Amniotic stem cell (primary cell): ENCODE data around the gene BTN1A1.
"Not testable (repeated sequence)": the region's sequence is repeated elsewhere in the genome, so short reads cannot be mapped to it uniquely, and the experiment has no call there.

ENCODE experiments used
- DNase-seq: peaks from one replicate; lab custom pipeline; 2025; lab: John Stamatoyannopoulos, UW

BTN1A1 gene

GRCh38 chr6:26476896-26477295 is 23.2 kb upstream of the BTN1A1 start:
- DNase-seq: no peak

- DNase-seq: no peak
These were observed 22.7 kb upstream of the BTN1A1 start for GRCh38 chr6:26477426-26477825.

GRCh38 chr6:26478100-26478984 is 21.8 kb upstream of the BTN1A1 start:
- DNase-seq: no peak

- DNase-seq: no peak
These were observed 21.2 kb upstream of the BTN1A1 start for GRCh38 chr6:26478985-26479278.

- DNase-seq: no peak
These were observed 17.8 kb upstream of the BTN1A1 start for GRCh38 chr6:26482338-26482737.

- no peak for DNase-seq
These were observed 16.4 kb upstream of the BTN1A1 start for GRCh38 chr6:26483727-26484126.

- no peak for DNase-seq
These were observed 15.9 kb upstream of the BTN1A1 start for GRCh38 chr6:26484161-26484560.

GRCh38 chr6:26485112-26485780 is 14.9 kb upstream of the BTN1A1 start:
- DNase-seq: no peak

- DNase-seq: no peak
These were observed 13.7 kb upstream of the BTN1A1 start for GRCh38 chr6:26486358-26486757.

- DNase-seq: no peak
These were observed 12.6 kb upstream of the BTN1A1 start for GRCh38 chr6:26487466-26487865.

GRCh38 chr6:26489996-26490964 is 9.8 kb upstream of the BTN1A1 start:
- DNase-seq: no peak

- DNase-seq: no peak
These were observed 8.5 kb upstream of the BTN1A1 start for GRCh38 chr6:26491604-26492003.

GRCh38 chr6:26493258-26493657 is 6.8 kb upstream of the BTN1A1 start:
- no peak for DNase-seq

- DNase-seq: no peak
These were observed 6.0 kb upstream of the BTN1A1 start for GRCh38 chr6:26494117-26494516.

- DNase-seq: no peak
These were observed 4.8 kb upstream of the BTN1A1 start for GRCh38 chr6:26495281-26495680.

- no peak for DNase-seq
These were observed 2.5 kb upstream of the BTN1A1 start for GRCh38 chr6:26497610-26498009.

- DNase-seq: no peak
These were observed 1.4 kb downstream of the BTN1A1 start for GRCh38 chr6:26501482-26501986.

- no peak for DNase-seq
These were observed 2.1 kb downstream of the BTN1A1 start for GRCh38 chr6:26502165-26502564.

GRCh38 chr6:26502626-26503025 is 2.5 kb downstream of the BTN1A1 start:
- no peak for DNase-seq

GRCh38 chr6:26507658-26508057 is 7.6 kb downstream of the BTN1A1 start:
- DNase-seq: no peak

GRCh38 chr6:26511033-26511432 is 10.9 kb downstream of the BTN1A1 start:
- not testable (repeated sequence) for DNase-seq

GRCh38 chr6:26514984-26515383 is 14.9 kb downstream of the BTN1A1 start:
- no peak for DNase-seq
